CD4-positive, CD25-positive, alpha-beta regulatory T cell (primary cell): ENCODE results near the gene ZDHHC14. TPM values are rescaled to one million over a fixed set of nuclear protein-coding genes. Genes with fewer than 3 reads are reported as not detected.
"Not testable (repeated sequence)": the region's sequence is repeated elsewhere in the genome, so short reads cannot be mapped to it uniquely, and the experiment has no call there.

Experiments
- ATAC-seq, 2 donors: fragments of 150-1000 bp; cut with Tn5 transposase; one replicate each; pipeline ENCODE4 v1.10.0; 2021; ENCODE audit warnings: low read depth in 2 of 2, moderate number of reproducible peaks in 2 of 2, moderate library complexity in 1 of 2
- DNase-seq, 3 donors: peaks; one replicate each; pipeline versions ENCODE4 v3.0.0 to v3.0.0-alpha.2; 2012 to 2022; ENCODE audit warnings: mixed read lengths in 1 of 3
- H3K27ac ChIP-seq: one replicate; pipeline ENCODE4 v1.7.0; 2013; ENCODE audit warnings: mild to moderate bottlenecking, low read length; ENCODE audit not compliant: insufficient read depth, poor library complexity, severe bottlenecking
- H3K27me3 ChIP-seq: one replicate; pipeline ENCODE4 v1.7.0; 2013; ENCODE audit warnings: low read length; ENCODE audit not compliant: control insufficient read depth, insufficient read depth
- H3K36me3 ChIP-seq: one replicate; pipeline ENCODE4 v1.7.0; 2013; ENCODE audit warnings: mild to moderate bottlenecking, low read length, moderate library complexity; ENCODE audit not compliant: control insufficient read depth, insufficient read depth
- H3K4me1 ChIP-seq: 2 replicates; pipeline ENCODE4 v1.7.0; 2013; ENCODE audit warnings: mild to moderate bottlenecking, low read length; ENCODE audit not compliant: insufficient read depth, control insufficient read depth, poor library complexity, severe bottlenecking
- H3K4me3 ChIP-seq: one replicate; pipeline ENCODE4 v1.7.0; 2013; ENCODE audit warnings: low read depth, mild to moderate bottlenecking, low read length, moderate library complexity
- H3K9me3 ChIP-seq, 2 experiments: 1 replicate in 1 of 2; 2 replicates in 1 of 2; pipeline ENCODE4 v1.7.0; 2013; ENCODE audit warnings: low read length in 2 of 2, mild to moderate bottlenecking in 1 of 2, moderate library complexity in 1 of 2; ENCODE audit not compliant: control insufficient read depth in 2 of 2
- H3K27ac Mint-ChIP-seq, 3 donors: one replicate each; pipeline ENCODE4 v1.8.0; 2020 to 2022; ENCODE audit warnings: mild to moderate bottlenecking in 3 of 3, mixed read lengths in 3 of 3, moderate library complexity in 2 of 3
- H3K27me3 Mint-ChIP-seq: one replicate; pipeline ENCODE4 v1.8.0; 2022; ENCODE audit warnings: mild to moderate bottlenecking, mixed read lengths
- H3K36me3 Mint-ChIP-seq: one replicate; pipeline ENCODE4 v1.8.0; 2020; ENCODE audit warnings: mixed read lengths
- H3K4me1 Mint-ChIP-seq, 4 donors: one replicate each; pipeline ENCODE4 v1.8.0; 2020 to 2022; ENCODE audit warnings: mixed read lengths in 4 of 4, mild to moderate bottlenecking in 1 of 4
- H3K4me3 Mint-ChIP-seq, 4 donors: one replicate each; pipeline ENCODE4 v1.8.0; 2020 to 2022; ENCODE audit warnings: mild to moderate bottlenecking in 4 of 4, mixed read lengths in 4 of 4, moderate library complexity in 3 of 4
- H3K9me3 Mint-ChIP-seq, 7 donors: one replicate each; pipeline ENCODE4 v1.8.0; 2020 to 2022; ENCODE audit warnings: mixed read lengths in 7 of 7, mild to moderate bottlenecking in 3 of 7, moderate library complexity in 2 of 7
- polyA plus RNA-seq, 4 donors: library from polyadenylated mRNA; unstranded; fragments of 300-500 nt; fragmentation: Illumina TruSeq; gene quantifications; one replicate each; pipeline ENCODE4 v1.2.3, GENCODE V29; 2021
- total RNA-seq: library from RNA; stranded (reverse); gene quantifications from one replicate; pipeline ENCODE4 v1.2.3, GENCODE V29; 2022

ZDHHC14 gene
- total and polyA plus RNA-seq, 5 donors from 2014 or later = 0.29 to 4.2 (median 1.0) TPM

DNA sequence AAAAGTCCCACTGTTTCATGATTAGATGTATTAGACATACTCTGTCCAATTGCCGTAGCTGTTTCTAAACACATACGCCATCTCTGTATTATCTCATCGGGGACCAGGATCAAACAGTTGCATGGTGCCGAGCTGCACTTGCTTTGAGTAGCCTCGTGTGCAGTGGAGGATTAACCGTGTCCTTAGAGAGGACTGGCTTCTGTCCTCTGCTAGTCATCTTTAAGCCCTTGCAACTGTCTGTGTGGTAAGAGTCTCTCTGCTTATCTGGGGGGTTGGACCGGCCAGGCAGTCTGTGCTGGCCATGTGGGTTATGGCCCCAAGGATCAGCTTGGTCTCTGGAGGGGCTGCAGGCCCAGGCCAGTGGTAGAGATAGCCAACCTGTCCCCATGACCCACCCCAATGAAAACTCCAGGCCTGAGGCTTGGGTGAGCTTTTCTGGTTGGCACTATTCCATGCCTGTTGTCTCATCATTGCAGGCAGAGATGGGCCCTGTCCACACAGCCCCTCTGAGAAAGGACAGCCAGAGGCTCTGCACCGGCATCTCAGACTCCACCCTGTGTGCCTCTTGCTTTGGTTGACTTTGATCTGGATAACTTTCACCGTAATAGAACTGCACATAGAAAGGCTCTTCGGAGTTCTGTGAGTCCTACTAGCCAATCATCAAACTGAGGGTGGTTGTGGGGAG lies 304.7 kb downstream of the ZDHHC14 start:
- H3K4me3 Mint-ChIP-seq = no peak overlapping the region
- peaks cover 6% of the 10 kb centered on the region for H3K27me3 Mint-ChIP-seq
- Histone ChIP-seq H3K27ac (no peak overlapping the region), H3K4me1 (no peaks in the 10 kb centered on the region), H3K4me3 (no peak overlapping the region), H3K9me3 (no peaks in the 10 kb centered on the region), H3K36me3 (no peaks in the 10 kb centered on the region), H3K27me3 (no peaks in the 10 kb centered on the region)
- no peak overlapping the region for H3K27ac Mint-ChIP-seq
- ATAC-seq = no peak
- H3K9me3 Mint-ChIP-seq = no peaks in the 10 kb centered on the region
- H3K36me3 Mint-ChIP-seq = no peaks in the 10 kb centered on the region
- no peak for DNase-seq
- no peaks in the 10 kb centered on the region for H3K4me1 Mint-ChIP-seq

- H3K27me3 ChIP-seq = no peaks in the 10 kb centered on the region
- Mint-ChIP-seq H3K4me3 (no peak overlapping the region), H3K27ac (no peak overlapping the region), H3K4me1 (no peaks in the 10 kb centered on the region), H3K27me3 (peaks cover 11% of the 10 kb centered on the region), H3K36me3 (no peaks in the 10 kb centered on the region), H3K9me3 (no peaks in the 10 kb centered on the region)
- H3K9me3 ChIP-seq = no peaks in the 10 kb centered on the region
- H3K27ac ChIP-seq = no peak overlapping the region
- ATAC-seq = no peak
- H3K4me3 ChIP-seq = no peak overlapping the region
- H3K36me3 ChIP-seq = no peaks in the 10 kb centered on the region
- no peak for DNase-seq
- H3K4me1 ChIP-seq = no peaks in the 10 kb centered on the region
Measured at GRCh38 chr6:157688275-157688959, 307.4 kb downstream of the ZDHHC14 start.

DNA sequence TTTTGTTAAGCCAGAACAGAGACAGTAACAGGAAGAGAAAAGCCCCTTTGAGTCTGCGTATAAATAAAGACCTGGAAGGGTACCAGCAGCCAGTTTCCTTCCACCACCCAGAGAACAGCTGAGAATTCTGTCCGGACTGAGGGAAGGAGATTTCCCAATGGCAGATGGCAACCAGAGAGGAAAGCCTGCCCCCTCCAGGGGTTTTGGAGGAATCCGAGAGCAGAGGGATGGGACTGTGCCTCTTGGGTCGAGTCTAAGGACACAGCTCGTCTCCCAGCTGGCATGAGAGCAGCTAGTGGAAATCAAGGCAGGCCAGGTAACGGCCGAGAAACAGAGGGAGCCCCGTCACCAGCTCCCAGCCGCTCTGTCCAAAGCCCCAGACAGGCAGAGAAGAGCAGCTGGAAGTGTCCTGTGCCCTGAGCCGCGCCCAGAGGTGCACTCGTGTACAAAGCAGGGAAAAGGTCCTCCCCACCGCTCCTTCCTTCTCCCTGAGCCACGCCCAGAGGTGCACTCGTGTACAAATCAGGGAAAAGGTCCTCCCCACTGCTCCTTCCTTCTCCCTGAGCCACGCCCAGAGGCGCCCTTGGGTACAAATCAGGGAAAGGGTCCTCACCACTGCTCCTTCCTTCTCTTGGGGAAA lies 308.1 kb downstream of the ZDHHC14 start:
- H3K4me1 ChIP-seq = no peaks in the 10 kb centered on the region
- no peaks in the 10 kb centered on the region for H3K27me3 ChIP-seq
- no peak overlapping the region for H3K27ac ChIP-seq
- no peaks in the 10 kb centered on the region for H3K36me3 ChIP-seq
- Mint-ChIP-seq H3K27ac (no peak overlapping the region), H3K9me3 (no peaks in the 10 kb centered on the region), H3K4me1 (no peaks in the 10 kb centered on the region), H3K27me3 (peaks cover 12% of the 10 kb centered on the region), H3K36me3 (no peaks in the 10 kb centered on the region), H3K4me3 (no peak overlapping the region)
- H3K4me3 ChIP-seq = no peak overlapping the region
- no peaks in the 10 kb centered on the region for H3K9me3 ChIP-seq
- no peak for DNase-seq
- no peak for ATAC-seq

DNA sequence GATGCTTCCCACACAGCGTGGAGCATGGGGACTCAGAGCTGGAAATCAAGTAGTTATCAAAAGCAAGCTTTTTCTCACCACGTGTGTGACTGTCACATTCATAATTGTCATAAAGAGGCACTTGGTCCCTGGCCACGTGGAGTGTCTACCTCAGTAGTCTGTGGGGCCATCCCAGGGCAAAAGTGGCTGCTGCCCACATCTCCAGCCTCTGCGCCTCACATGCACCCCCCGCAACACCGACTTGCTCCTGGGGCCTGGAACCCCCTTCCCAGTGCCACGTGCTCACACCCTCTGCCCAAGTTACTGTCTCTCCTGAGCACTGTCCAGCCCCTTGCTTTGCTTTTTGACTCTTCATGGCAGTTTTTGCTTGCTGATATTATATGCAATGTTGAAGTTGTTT lies 308.9 kb downstream of the ZDHHC14 start:
- Histone ChIP-seq H3K27me3 (no peaks in the 10 kb centered on the region), H3K4me3 (no peak overlapping the region), H3K9me3 (no peaks in the 10 kb centered on the region), H3K4me1 (no peaks in the 10 kb centered on the region), H3K27ac (no peak overlapping the region), H3K36me3 (no peaks in the 10 kb centered on the region)
- Mint-ChIP-seq H3K4me1 (no peaks in the 10 kb centered on the region), H3K4me3 (no peak overlapping the region), H3K27ac (no peak overlapping the region), H3K36me3 (no peaks in the 10 kb centered on the region), H3K27me3 (peaks cover 15% of the 10 kb centered on the region), H3K9me3 (no peaks in the 10 kb centered on the region)
- ATAC-seq (no peak), DNase-seq (no peak)

DNA sequence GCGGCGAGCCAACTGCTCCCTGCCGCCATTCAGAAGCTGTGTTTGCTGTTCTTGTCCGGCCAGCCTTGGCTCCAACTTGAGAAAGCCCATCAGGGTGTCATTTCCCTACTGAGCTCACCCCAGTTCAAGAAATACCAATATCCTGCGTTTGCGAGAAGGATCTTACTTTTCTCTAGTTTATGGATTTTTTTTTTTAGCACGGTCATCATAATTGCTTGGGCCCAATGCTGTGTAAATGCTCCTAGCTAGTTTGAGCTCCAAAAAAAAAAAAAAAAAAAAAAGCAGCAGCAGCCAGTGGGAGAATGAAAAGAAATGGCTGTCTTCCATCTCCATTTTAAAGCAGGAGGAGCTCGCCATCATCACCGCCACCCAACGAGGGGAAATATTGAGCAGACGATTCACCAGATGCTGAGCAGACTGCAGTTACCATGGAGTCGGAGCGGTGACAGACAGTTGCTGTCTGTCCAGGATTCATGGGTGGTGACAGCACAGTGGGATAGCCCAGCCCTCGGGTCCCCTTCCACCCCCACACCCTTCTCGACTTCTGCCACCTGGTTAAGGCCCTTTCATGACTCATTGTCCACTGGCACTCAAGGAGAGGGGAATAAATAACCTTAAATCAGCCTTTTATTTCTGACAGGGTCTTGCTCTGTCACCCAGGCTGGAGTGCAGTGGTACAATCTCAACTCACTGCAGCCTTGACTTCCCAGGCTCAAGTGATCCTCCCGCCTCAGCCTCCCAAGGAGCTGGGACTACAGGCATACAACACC lies 309.6 kb downstream of the ZDHHC14 start:
- no peaks in the 10 kb centered on the region for H3K36me3 ChIP-seq
- no peak overlapping the region for H3K4me3 Mint-ChIP-seq
- no peaks in the 10 kb centered on the region for H3K4me1 Mint-ChIP-seq
- H3K27me3 Mint-ChIP-seq = peaks cover 15% of the 10 kb centered on the region
- H3K36me3 Mint-ChIP-seq = no peaks in the 10 kb centered on the region
- no peak overlapping the region for H3K27ac ChIP-seq
- no peak overlapping the region for H3K27ac Mint-ChIP-seq
- no peaks in the 10 kb centered on the region for H3K27me3 ChIP-seq
- no peaks in the 10 kb centered on the region for H3K9me3 Mint-ChIP-seq
- no peak for ATAC-seq
- DNase-seq = no peak
- H3K4me1 ChIP-seq = no peaks in the 10 kb centered on the region
- H3K9me3 ChIP-seq = no peaks in the 10 kb centered on the region
- no peak overlapping the region for H3K4me3 ChIP-seq

DNA sequence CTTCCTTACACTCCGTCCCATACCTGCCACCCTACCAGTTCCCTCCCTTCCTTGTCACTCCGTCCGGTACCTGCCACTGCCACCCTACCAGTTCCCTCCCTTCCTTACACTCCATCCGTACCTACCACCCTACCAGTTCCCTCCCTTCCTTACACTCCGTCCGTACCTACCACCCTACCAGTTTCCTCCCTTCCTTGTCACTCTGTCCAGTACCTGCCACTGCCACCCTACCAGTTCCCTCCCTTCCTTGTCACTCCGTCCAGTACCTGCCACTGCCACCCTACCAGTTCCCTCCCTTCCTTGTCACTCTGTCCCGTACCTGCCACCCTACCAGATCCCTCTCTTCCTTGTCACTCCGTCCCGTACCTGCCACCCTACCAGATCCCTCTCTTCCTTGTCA lies 310.6 kb downstream of the ZDHHC14 start:
- not testable (repeated sequence) for H3K36me3 Mint-ChIP-seq, H3K27ac Mint-ChIP-seq, H3K9me3 Mint-ChIP-seq, H3K36me3 ChIP-seq, H3K27ac ChIP-seq, H3K9me3 ChIP-seq, H3K4me3 ChIP-seq, DNase-seq, H3K27me3 ChIP-seq, H3K4me1 ChIP-seq, H3K4me3 Mint-ChIP-seq, H3K4me1 Mint-ChIP-seq, ATAC-seq
- peaks cover 15% of the 10 kb centered on the region for H3K27me3 Mint-ChIP-seq

DNA sequence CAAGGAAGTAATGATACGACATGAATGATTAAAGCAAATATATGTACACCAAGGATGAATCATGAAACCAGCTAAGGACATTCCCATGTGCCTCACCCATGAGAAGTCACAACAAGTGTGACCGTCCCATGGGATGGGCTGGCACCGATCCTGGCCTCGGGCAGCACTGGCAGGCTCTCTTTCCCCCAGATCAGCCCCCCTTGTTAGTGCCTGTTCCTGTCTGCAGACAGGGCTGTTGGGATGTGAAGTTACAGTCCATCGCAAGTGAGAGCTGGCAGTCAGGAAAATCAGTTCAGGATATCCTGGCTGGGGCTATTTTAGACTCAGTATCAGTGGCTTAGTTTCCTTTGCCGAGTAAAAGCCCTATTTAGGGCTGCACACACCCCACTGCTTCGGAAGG lies 312.9 kb downstream of the ZDHHC14 start:
- no peak overlapping the region for H3K4me3 ChIP-seq
- H3K27ac ChIP-seq = no peak overlapping the region
- Mint-ChIP-seq H3K4me1 (no peaks in the 10 kb centered on the region), H3K27ac (no peak overlapping the region), H3K27me3 (peaks cover 15% of the 10 kb centered on the region), H3K4me3 (no peak overlapping the region), H3K36me3 (no peaks in the 10 kb centered on the region), H3K9me3 (peaks cover 0 to 4% (median 0%) of the 10 kb centered on the region in 7 donors)
- H3K9me3 ChIP-seq = peaks cover 0 to 5% of the 10 kb centered on the region in 2 experiments
- H3K36me3 ChIP-seq = no peaks in the 10 kb centered on the region
- no peaks in the 10 kb centered on the region for H3K27me3 ChIP-seq
- DNase-seq (no peak), ATAC-seq (no peak)
- no peaks in the 10 kb centered on the region for H3K4me1 ChIP-seq
